Loucy (cell line): ENCODE results near the gene KYNU.

Source experiments
- H2AFZ ChIP-seq: fragments of 200-600 bp; sonication (generic); 2 replicates; pipeline ENCODE4 v1.6.0; 2016; ENCODE audit warnings: antibody characterized with exemption, mild to moderate bottlenecking, low read length, moderate library complexity
- H3F3A ChIP-seq: fragments of 200-600 bp; 2 replicates; pipeline ENCODE4 v1.6.0; 2016; ENCODE audit warnings: antibody characterized with exemption, low read depth, mild to moderate bottlenecking
- H3K27me3 ChIP-seq: fragments of 200-600 bp; sonication (generic); 2 replicates; pipeline ENCODE4 v1.6.1; 2014; ENCODE audit warnings: low read length, mild to moderate bottlenecking; ENCODE audit not compliant: insufficient read depth, poor library complexity, severe bottlenecking
- H3K36me3 ChIP-seq: fragments of 200-600 bp; sonication (generic); 2 replicates; pipeline ENCODE4 v1.6.1; 2016; ENCODE audit warnings: low read length; ENCODE audit not compliant: insufficient read depth
- H3K4me1 ChIP-seq: fragments of 200-600 bp; sonication (generic); 2 replicates; pipeline ENCODE4 v1.5.1; 2014; ENCODE audit warnings: low read length, mild to moderate bottlenecking; ENCODE audit not compliant: insufficient read depth, poor library complexity, severe bottlenecking
- H3K4me2 ChIP-seq: fragments of 200-600 bp; sonication (generic); 2 replicates; pipeline ENCODE4 v1.6.0; 2014; ENCODE audit warnings: antibody characterized with exemption, low read length, low read depth, mild to moderate bottlenecking; ENCODE audit not compliant: poor library complexity, severe bottlenecking
- H3K4me3 ChIP-seq: fragments of 200-600 bp; sonication (generic); 2 replicates; pipeline ENCODE4 v1.5.1; 2014; ENCODE audit warnings: low read length, mild to moderate bottlenecking, mixed read lengths; ENCODE audit not compliant: poor library complexity, severe bottlenecking
- H3K79me2 ChIP-seq: fragments of 200-600 bp; sonication (generic); 2 replicates; pipeline ENCODE4 v1.6.1; 2014; ENCODE audit warnings: low read length; ENCODE audit not compliant: insufficient read depth
- H3K9ac ChIP-seq: fragments of 200-600 bp; sonication (generic); 2 replicates; pipeline ENCODE4 v1.6.0; 2014; ENCODE audit warnings: mild to moderate bottlenecking, low read depth, low read length, moderate library complexity; ENCODE audit not compliant: poor library complexity, severe bottlenecking
- H3K9me2 ChIP-seq: fragments of 200-600 bp; sonication (generic); replicated peaks from 2 replicates; pipeline ENCODE4 v1.6.1; 2016; ENCODE audit warnings: low read depth, low read length, mixed read lengths
- H3K9me3 ChIP-seq: fragments of 200-600 bp; sonication (generic); 2 replicates; pipeline ENCODE4 v1.6.1; 2014; ENCODE audit warnings: mild to moderate bottlenecking, antibody characterized with exemption, low read length, low read depth; ENCODE audit not compliant: insufficient read depth
- H4K20me1 ChIP-seq: fragments of 200-600 bp; sonication (generic); 2 replicates; pipeline ENCODE4 v1.6.0; 2014; ENCODE audit warnings: antibody characterized with exemption, low read length, mild to moderate bottlenecking; ENCODE audit not compliant: insufficient read depth, poor library complexity, severe bottlenecking
- CTCF ChIP-seq: fragments of 200-600 bp; sonication (generic); conservative IDR thresholded peaks from 2 replicates; pipeline ENCODE4 v1.5.1; 2014; ENCODE audit warnings: mild to moderate bottlenecking, antibody characterized with exemption, low read length
- EZH2phosphoT487 ChIP-seq: fragments of 200-600 bp; IDR thresholded peaks from 2 replicates; pipeline ENCODE4 v1.6.1; 2018; ENCODE audit warnings: antibody characterized with exemption, mild to moderate bottlenecking, moderate library complexity, borderline replicate concordance

KYNU gene

GRCh38 chr2:142935563-142936089, 58.2 kb downstream of the KYNU start:
- H3K27me3 ChIP-seq, result no peaks in the 10 kb centered on the region
- H3K9me2 ChIP-seq, result no peaks in the 10 kb centered on the region
- H3K4me2 ChIP-seq, result no peak overlapping the region
- no peaks in the 10 kb centered on the region for H3K9me3 ChIP-seq
- no peak overlapping the region for H3K4me3 ChIP-seq
- H3K4me1 ChIP-seq, result no peaks in the 10 kb centered on the region
- H3K36me3 ChIP-seq, result no peaks in the 10 kb centered on the region
- no peak overlapping the region for H3K9ac ChIP-seq
- H4K20me1 ChIP-seq, result no peaks in the 10 kb centered on the region
- H3K79me2 ChIP-seq, result no peaks in the 10 kb centered on the region
- no peaks in the 10 kb centered on the region for H3F3A ChIP-seq
- no peak overlapping the region for H2AFZ ChIP-seq
- no peak for TF ChIP-seq EZH2phosphoT487
- TF ChIP-seq CTCF, result no peak

- no peaks in the 10 kb centered on the region for H3K27me3 ChIP-seq
- no peak overlapping the region for H2AFZ ChIP-seq
- H4K20me1 ChIP-seq, result no peaks in the 10 kb centered on the region
- no peaks in the 10 kb centered on the region for H3F3A ChIP-seq
- no peaks in the 10 kb centered on the region for H3K9me3 ChIP-seq
- H3K4me3 ChIP-seq, result no peak overlapping the region
- TF ChIP-seq CTCF, result no peak
- no peak for TF ChIP-seq EZH2phosphoT487
- no peak overlapping the region for H3K4me2 ChIP-seq
- H3K9ac ChIP-seq, result no peak overlapping the region
- no peaks in the 10 kb centered on the region for H3K79me2 ChIP-seq
- no peaks in the 10 kb centered on the region for H3K36me3 ChIP-seq
- H3K4me1 ChIP-seq, result no peaks in the 10 kb centered on the region
- no peaks in the 10 kb centered on the region for H3K9me2 ChIP-seq
Observed at GRCh38 chr2:142936629-142937028, 59.2 kb downstream of the KYNU start.

DNA sequence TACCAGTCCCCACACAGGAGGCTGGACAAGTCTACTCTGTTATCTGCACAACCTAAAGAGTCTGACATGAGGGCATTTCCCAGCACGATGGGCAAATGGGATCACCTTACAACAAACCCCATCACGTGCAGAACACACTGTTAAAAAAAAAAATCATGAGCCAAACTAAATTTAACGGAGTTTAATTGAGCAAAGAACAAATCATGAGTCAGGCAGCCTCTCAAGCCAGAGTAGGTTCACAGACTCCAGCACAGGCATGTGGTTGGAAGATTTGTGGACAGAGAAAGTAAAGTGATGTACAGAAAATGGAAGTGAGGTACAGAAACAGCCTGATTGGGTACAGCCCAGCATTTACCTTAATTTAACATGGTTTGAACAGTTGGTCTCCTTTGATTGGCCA, 59.9 kb downstream of the KYNU start:
- Histone ChIP-seq H3K9me3 (no peaks in the 10 kb centered on the region), H3K36me3 (no peaks in the 10 kb centered on the region), H3K4me3 (no peak overlapping the region), H3K9ac (no peak overlapping the region), H3K4me2 (no peak overlapping the region), H3F3A (no peaks in the 10 kb centered on the region), H2AFZ (no peak overlapping the region), H4K20me1 (no peaks in the 10 kb centered on the region), H3K79me2 (no peaks in the 10 kb centered on the region), H3K4me1 (no peaks in the 10 kb centered on the region), H3K27me3 (no peaks in the 10 kb centered on the region), H3K9me2 (no peaks in the 10 kb centered on the region)
- no peak for TF ChIP-seq CTCF
- TF ChIP-seq EZH2phosphoT487, result no peak
